PC-9 (cell line): Measurements from ENCODE around the gene KRT78.

ENCODE experiments used
- CTCF ChIP-seq: fragments of 200-600 bp; sonication (generic); conservative IDR thresholded peaks from 2 replicates; pipeline ENCODE4 v1.6.1; 2017; ENCODE audit warnings: mixed run types, antibody characterized with exemption, mild to moderate bottlenecking, moderate library complexity
- EZH2 ChIP-seq: fragments of 200-600 bp; sonication (generic); IDR thresholded peaks from 2 replicates; pipeline ENCODE4 v1.8.0; 2017; ENCODE audit warnings: antibody characterized with exemption, low read depth

GRCh38 chr12:52847335-52848102 is 1.3 kb downstream of the KRT78 start:
- TF ChIP-seq CTCF (no peak; the same call in 1 of the 2 replicates), EZH2 (no peak)
